HG03460 (cell line): ENCODE results near the gene TKT.

Source experiments
- ATAC-seq: cut with Tn5 transposase; IDR thresholded peaks from one replicate; pipeline ENCODE4 v1.9.1; 2021; ENCODE audit not compliant: unreplicated experiment

The TKT gene

GRCh38 chr3:53242155-53242554 is 13.7 kb downstream of the TKT start:
- no peak for ATAC-seq

- no peak for ATAC-seq
These were observed 14.5 kb downstream of the TKT start for GRCh38 chr3:53240989-53241972.

- ATAC-seq: no peak
These were observed 16.0 kb downstream of the TKT start for GRCh38 chr3:53239800-53240199.

GRCh38 chr3:53238886-53239285 is 16.9 kb downstream of the TKT start:
- no peak for ATAC-seq

- ATAC-seq: no peak
These were observed 17.6 kb downstream of the TKT start for GRCh38 chr3:53238051-53238850.

GRCh38 chr3:53236112-53236841 is 19.5 kb downstream of the TKT start:
- no peak for ATAC-seq

- no peak for ATAC-seq
These were observed 20.3 kb downstream of the TKT start for GRCh38 chr3:53235545-53235944.

GRCh38 chr3:53234841-53235232 is 21.0 kb downstream of the TKT start:
- ATAC-seq: no peak

GRCh38 chr3:53234130-53234840 is 21.5 kb downstream of the TKT start:
- no peak for ATAC-seq

- ATAC-seq: no peak
These were observed 23.0 kb downstream of the TKT start for GRCh38 chr3:53232641-53233377.

- ATAC-seq: no peak
These were observed 24.0 kb downstream of the TKT start for GRCh38 chr3:53231532-53232511.

- no peak for ATAC-seq
These were observed 25.0 kb downstream of the TKT start for GRCh38 chr3:53230789-53231188.

- no peak for ATAC-seq
These were observed 25.7 kb downstream of the TKT start for GRCh38 chr3:53230041-53230621.

GRCh38 chr3:53229606-53230005 is 26.2 kb downstream of the TKT start:
- no peak for ATAC-seq

GRCh38 chr3:53229171-53229570 is 26.7 kb downstream of the TKT start:
- ATAC-seq: no peak

- ATAC-seq: no peak
These were observed 27.6 kb downstream of the TKT start for GRCh38 chr3:53227993-53228885.

- ATAC-seq: no peak
These were observed 28.9 kb downstream of the TKT start for GRCh38 chr3:53226841-53227407.
